Measurements from ENCODE around the gene EFNA2.

- TF ChIP-seq, protein P1, sequence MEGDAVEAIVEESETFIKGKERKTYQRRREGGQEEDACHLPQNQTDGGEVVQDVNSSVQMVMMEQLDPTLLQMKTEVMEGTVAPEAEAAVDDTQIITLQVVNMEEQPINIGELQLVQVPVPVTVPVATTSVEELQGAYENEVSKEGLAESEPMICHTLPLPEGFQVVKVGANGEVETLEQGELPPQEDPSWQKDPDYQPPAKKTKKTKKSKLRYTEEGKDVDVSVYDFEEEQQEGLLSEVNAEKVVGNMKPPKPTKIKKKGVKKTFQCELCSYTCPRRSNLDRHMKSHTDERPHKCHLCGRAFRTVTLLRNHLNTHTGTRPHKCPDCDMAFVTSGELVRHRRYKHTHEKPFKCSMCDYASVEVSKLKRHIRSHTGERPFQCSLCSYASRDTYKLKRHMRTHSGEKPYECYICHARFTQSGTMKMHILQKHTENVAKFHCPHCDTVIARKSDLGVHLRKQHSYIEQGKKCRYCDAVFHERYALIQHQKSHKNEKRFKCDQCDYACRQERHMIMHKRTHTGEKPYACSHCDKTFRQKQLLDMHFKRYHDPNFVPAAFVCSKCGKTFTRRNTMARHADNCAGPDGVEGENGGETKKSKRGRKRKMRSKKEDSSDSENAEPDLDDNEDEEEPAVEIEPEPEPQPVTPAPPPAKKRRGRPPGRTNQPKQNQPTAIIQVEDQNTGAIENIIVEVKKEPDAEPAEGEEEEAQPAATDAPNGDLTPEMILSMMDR (IDR thresholded peaks at IDR 0.05): no peak
- no peak for TF ChIP-seq POLR2A (IDR thresholded peaks at IDR 0.05)
These were observed 8.3 kb downstream of the EFNA2 start for GRCh38 chr19:1293782-1294604.

Measured in uterus (tissue), 2 donors.